Urothelium cell line (cell line): Measurements from ENCODE around the gene DIS3L2.
"Not testable (repeated sequence)": the region's sequence is repeated elsewhere in the genome, so short reads cannot be mapped to it uniquely, and the experiment has no call there.

ENCODE experiments used
- DNase-seq: peaks from one replicate; pipeline ENCODE4 v3.0.0; 2011; ENCODE audit warnings: low spot score, mixed read lengths
- FAIRE-seq: peaks from 2 replicates; lab custom pipeline; 2011; peaks lifted over from hg19 to GRCh38; lab: Jason Lieb, UNC

DIS3L2 gene

GRCh38 chr2:232104076-232104646 is 142.6 kb downstream of the DIS3L2 start:
- FAIRE-seq (no peak), DNase-seq (no peak)

- FAIRE-seq (no peak), DNase-seq (no peak)
Observed at GRCh38 chr2:232111551-232111950, 150.0 kb downstream of the DIS3L2 start.

- DNase-seq (no peak), FAIRE-seq (no peak)
Observed at GRCh38 chr2:232113821-232114220, 152.3 kb downstream of the DIS3L2 start.

GRCh38 chr2:232115728-232116361 is 154.3 kb downstream of the DIS3L2 start:
- FAIRE-seq, DNase-seq: not testable (repeated sequence)

- no peak for FAIRE-seq
- DNase-seq = no peak
Observed at GRCh38 chr2:232116852-232117251, 155.3 kb downstream of the DIS3L2 start.

GRCh38 chr2:232117413-232117812 is 155.9 kb downstream of the DIS3L2 start:
- FAIRE-seq (no peak), DNase-seq (no peak)

- DNase-seq (no peak), FAIRE-seq (no peak)
Observed at GRCh38 chr2:232120911-232121310, 159.4 kb downstream of the DIS3L2 start.

- no peak for DNase-seq
- no peak for FAIRE-seq
Observed at GRCh38 chr2:232124309-232124708, 162.8 kb downstream of the DIS3L2 start.

- no peak for FAIRE-seq
Observed at GRCh38 chr2:232126301-232127099, 165.0 kb downstream of the DIS3L2 start.

GRCh38 chr2:232129483-232129882 is 168.0 kb downstream of the DIS3L2 start:
- FAIRE-seq = no peak

More at GRCh38 chr2:232126301-232127099, 165.0 kb downstream of the DIS3L2 start:
- no peak for DNase-seq

GRCh38 chr2:232132181-232132580 is 170.7 kb downstream of the DIS3L2 start:
- FAIRE-seq (no peak), DNase-seq (no peak)

More at GRCh38 chr2:232129483-232129882, 168.0 kb downstream of the DIS3L2 start:
- DNase-seq = no peak

- no peak for FAIRE-seq
- DNase-seq = no peak
Observed at GRCh38 chr2:232133078-232133477, 171.6 kb downstream of the DIS3L2 start.

GRCh38 chr2:232134939-232135338 is 173.4 kb downstream of the DIS3L2 start:
- DNase-seq = no peak
- FAIRE-seq = no peak

- DNase-seq (no peak), FAIRE-seq (no peak)
Observed at GRCh38 chr2:232137356-232138147, 176.0 kb downstream of the DIS3L2 start.

- no peak for FAIRE-seq
Observed at GRCh38 chr2:232138441-232138840, 176.9 kb downstream of the DIS3L2 start.

GRCh38 chr2:232139171-232139594 is 177.7 kb downstream of the DIS3L2 start:
- FAIRE-seq = no peak

More at GRCh38 chr2:232138441-232138840, 176.9 kb downstream of the DIS3L2 start:
- no peak for DNase-seq

GRCh38 chr2:232139786-232140562 is 178.5 kb downstream of the DIS3L2 start:
- no peak for FAIRE-seq
- DNase-seq = no peak

More at GRCh38 chr2:232139171-232139594, 177.7 kb downstream of the DIS3L2 start:
- DNase-seq = no peak

GRCh38 chr2:232141591-232141990 is 180.1 kb downstream of the DIS3L2 start:
- FAIRE-seq = no peak
- no peak for DNase-seq

GRCh38 chr2:232142049-232142448 is 180.5 kb downstream of the DIS3L2 start:
- FAIRE-seq (no peak), DNase-seq (peak; percentile 44)

GRCh38 chr2:232142502-232142901 is 181.0 kb downstream of the DIS3L2 start:
- DNase-seq (no peak), FAIRE-seq (no peak)
